ENCODE data around the gene ZNF644.
A peak's percentile ranks its signal among the peaks of the same experiment; 100 is the strongest.

DNA sequence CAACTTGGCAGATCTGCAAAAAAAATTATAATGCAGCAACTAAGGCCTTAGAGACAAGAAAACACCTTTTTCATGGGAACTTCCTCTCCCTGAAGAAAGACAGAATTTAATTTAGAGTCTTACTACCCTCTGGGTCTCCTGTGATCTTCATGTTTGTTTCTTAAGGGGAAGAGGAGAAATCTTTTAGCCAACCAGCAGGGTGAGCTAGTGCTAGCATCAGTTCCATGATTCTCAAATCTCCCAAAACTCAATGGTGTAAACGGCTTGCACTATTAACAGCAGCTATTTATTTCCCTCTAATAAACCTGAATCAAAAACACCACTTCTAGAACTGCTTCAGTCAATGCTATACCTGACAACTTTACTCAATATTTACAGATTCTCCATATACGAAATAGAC lies 3.8 kb downstream of the ZNF644 start:
- TF ChIP-seq, protein P1, sequence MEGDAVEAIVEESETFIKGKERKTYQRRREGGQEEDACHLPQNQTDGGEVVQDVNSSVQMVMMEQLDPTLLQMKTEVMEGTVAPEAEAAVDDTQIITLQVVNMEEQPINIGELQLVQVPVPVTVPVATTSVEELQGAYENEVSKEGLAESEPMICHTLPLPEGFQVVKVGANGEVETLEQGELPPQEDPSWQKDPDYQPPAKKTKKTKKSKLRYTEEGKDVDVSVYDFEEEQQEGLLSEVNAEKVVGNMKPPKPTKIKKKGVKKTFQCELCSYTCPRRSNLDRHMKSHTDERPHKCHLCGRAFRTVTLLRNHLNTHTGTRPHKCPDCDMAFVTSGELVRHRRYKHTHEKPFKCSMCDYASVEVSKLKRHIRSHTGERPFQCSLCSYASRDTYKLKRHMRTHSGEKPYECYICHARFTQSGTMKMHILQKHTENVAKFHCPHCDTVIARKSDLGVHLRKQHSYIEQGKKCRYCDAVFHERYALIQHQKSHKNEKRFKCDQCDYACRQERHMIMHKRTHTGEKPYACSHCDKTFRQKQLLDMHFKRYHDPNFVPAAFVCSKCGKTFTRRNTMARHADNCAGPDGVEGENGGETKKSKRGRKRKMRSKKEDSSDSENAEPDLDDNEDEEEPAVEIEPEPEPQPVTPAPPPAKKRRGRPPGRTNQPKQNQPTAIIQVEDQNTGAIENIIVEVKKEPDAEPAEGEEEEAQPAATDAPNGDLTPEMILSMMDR (IDR thresholded peaks at IDR 0.05): peak in 1 of 2 donors; percentile 22
- TF ChIP-seq POLR2A (IDR thresholded peaks at IDR 0.05): no peak
- TF ChIP-seq EP300 (IDR thresholded peaks at IDR 0.05): no peak

Measured in suprapubic skin (tissue), 3 donors.